GM23338 (cell line): ENCODE data around the gene CLK1. TPM values are rescaled to one million over a fixed set of nuclear protein-coding genes. Genes with fewer than 3 reads are reported as not detected.

Experiments
- ATAC-seq: fragments of 200-7000 bp; cut with Tn5 transposase; 3 replicates; pipeline ENCODE4 v1.9.1; 2020
- DNase-seq: peaks from one replicate; pipeline ENCODE4 v3.0.0-alpha.2; 2015; ENCODE audit warnings: low spot score
- H2AFZ ChIP-seq: fragments of 200-600 bp; sonication (generic); 2 replicates; pipeline ENCODE4 v1.8.0; 2016; ENCODE audit warnings: antibody characterized with exemption, mild to moderate bottlenecking, moderate library complexity
- H3F3A ChIP-seq: fragments of 200-600 bp; sonication (generic); replicated peaks from 2 replicates; pipeline ENCODE4 v1.8.0; 2017; ENCODE audit warnings: antibody characterized with exemption, mixed run types, low read depth
- H3K27ac ChIP-seq: fragments of 200-600 bp; sonication (generic); 2 replicates; pipeline ENCODE4 v1.6.1; 2016; ENCODE audit warnings: low read depth
- H3K27me3 ChIP-seq: fragments of 200-600 bp; sonication (generic); 2 replicates; pipeline ENCODE4 v1.8.0; 2016; ENCODE audit warnings: mild to moderate bottlenecking, mixed run types, moderate library complexity; ENCODE audit not compliant: insufficient read depth
- H3K36me3 ChIP-seq: fragments of 200-600 bp; sonication (generic); 2 replicates; pipeline ENCODE4 v1.8.0; 2016; ENCODE audit warnings: mild to moderate bottlenecking; ENCODE audit not compliant: insufficient read depth
- H3K4me1 ChIP-seq: fragments of 200-600 bp; sonication (generic); 2 replicates; pipeline ENCODE4 v1.8.0; 2016; ENCODE audit warnings: mild to moderate bottlenecking, moderate library complexity; ENCODE audit not compliant: insufficient read depth
- H3K4me2 ChIP-seq: fragments of 200-600 bp; sonication (generic); 2 replicates; pipeline ENCODE4 v1.7.1; 2017; ENCODE audit warnings: mixed run types
- H3K4me3 ChIP-seq: fragments of 200-600 bp; sonication (generic); 2 replicates; pipeline ENCODE4 v1.6.1; 2016; ENCODE audit warnings: mixed run types
- H3K79me2 ChIP-seq: fragments of 200-600 bp; sonication (generic); replicated peaks from 2 replicates; pipeline ENCODE4 v1.8.0; 2017; ENCODE audit warnings: mild to moderate bottlenecking; ENCODE audit not compliant: insufficient read depth
- H3K9me2 ChIP-seq: fragments of 200-600 bp; sonication (generic); 2 replicates; pipeline ENCODE4 v1.8.0; 2017; ENCODE audit not compliant: insufficient read depth
- H4K20me1 ChIP-seq: fragments of 200-600 bp; sonication (generic); replicated peaks from 2 replicates; pipeline ENCODE4 v1.8.0; 2017; ENCODE audit warnings: mild to moderate bottlenecking; ENCODE audit not compliant: insufficient read depth
- H3K27ac Mint-ChIP-seq: 2 replicates; pipeline ENCODE4 v1.8.0; 2020; ENCODE audit warnings: inconsistent platforms, mild to moderate bottlenecking, moderate library complexity, mixed read lengths
- H3K27me3 Mint-ChIP-seq: 3 replicates; pipeline ENCODE4 v1.8.0; 2022; ENCODE audit warnings: low read depth, mild to moderate bottlenecking, moderate library complexity, mixed read lengths, inconsistent platforms; ENCODE audit not compliant: insufficient read depth, poor library complexity
- H3K36me3 Mint-ChIP-seq: 3 replicates; pipeline ENCODE4 v1.8.0; 2021; ENCODE audit warnings: low read depth, mild to moderate bottlenecking, inconsistent platforms, moderate library complexity, mixed read lengths
- H3K4me1 Mint-ChIP-seq: 3 replicates; pipeline ENCODE4 v1.8.0; 2020; ENCODE audit warnings: mild to moderate bottlenecking, inconsistent platforms, mixed read lengths
- H3K4me3 Mint-ChIP-seq: 3 replicates; pipeline ENCODE4 v1.8.0; 2021; ENCODE audit warnings: moderate library complexity, mild to moderate bottlenecking, inconsistent platforms, mixed read lengths
- H3K9me3 Mint-ChIP-seq: 3 replicates; pipeline ENCODE4 v1.8.0; 2020; ENCODE audit warnings: moderate library complexity, mild to moderate bottlenecking, inconsistent platforms, mixed read lengths
- CREB1 ChIP-seq: fragments of 250-450 bp; sonication (Bioruptor Pico); IDR thresholded peaks from 2 replicates; pipeline ENCODE4 v1.5.0; 2020; ENCODE audit warnings: low read depth, mild to moderate bottlenecking, moderate library complexity
- ETS1 ChIP-seq: IDR thresholded peaks from 2 replicates; pipeline ENCODE4 v1.6.1; 2016; ENCODE audit warnings: antibody characterized with exemption
- EZH2 ChIP-seq: fragments of 200-600 bp; sonication (generic); IDR thresholded peaks from one replicate; pipeline ENCODE4 v1.8.0; 2017; ENCODE audit warnings: antibody characterized with exemption, mild to moderate bottlenecking, low read depth; ENCODE audit not compliant: unreplicated experiment
- EZH2phosphoT487 ChIP-seq: fragments of 200-600 bp; sonication (generic); IDR thresholded peaks from one replicate; pipeline ENCODE4 v1.8.1; 2018; ENCODE audit warnings: antibody characterized with exemption; ENCODE audit not compliant: unreplicated experiment
- JUNB ChIP-seq: IDR thresholded peaks from one replicate; pipeline ENCODE4 v1.6.1; 2016; ENCODE audit warnings: antibody characterized with exemption; ENCODE audit not compliant: unreplicated experiment
- NANOG ChIP-seq: IDR thresholded peaks from 2 replicates; pipeline ENCODE4 v1.6.1; 2016; ENCODE audit warnings: antibody characterized with exemption, borderline replicate concordance
- POLR2AphosphoS5 ChIP-seq: IDR thresholded peaks from 2 replicates; pipeline ENCODE4 v1.6.1; 2016; ENCODE audit warnings: antibody characterized with exemption, low read depth
- STAT1 ChIP-seq: IDR thresholded peaks from one replicate; pipeline ENCODE4 v1.6.1; 2016; ENCODE audit warnings: antibody characterized with exemption; ENCODE audit not compliant: unreplicated experiment
- ZNF114 ChIP-seq: fragments of 250-450 bp; sonication (Bioruptor Pico); IDR thresholded peaks from 2 replicates; pipeline ENCODE4 v1.5.0; 2020; ENCODE audit warnings: mild to moderate bottlenecking, moderate library complexity
- ZNF331 ChIP-seq: fragments of 250-450 bp; sonication (Bioruptor Pico); IDR thresholded peaks from 2 replicates; pipeline ENCODE4 v1.5.0; 2020; ENCODE audit warnings: low read depth, mild to moderate bottlenecking, moderate library complexity
- polyA plus RNA-seq: library from polyadenylated mRNA; unstranded; fragments of >200 nt; fragmentation: Nextera tagmentation; extraction: Ambion mirVana; gene quantifications from 2 replicates; pipeline ENCODE4 v1.2.1, GENCODE V29; 2016
- total RNA-seq: library from RNA; depleted of rRNA; stranded (reverse); fragments of >200 nt; shearing (Covaris generic); gene quantifications from 2 replicates; pipeline ENCODE4 v1.2.3, GENCODE V29; 2014
- TF ChIP-seq, protein P1 (sequence below), 2 experiments: fragments of 200-600 bp in 1 of 2; sonication (generic) in 1 of 2; conservative IDR thresholded peaks; 2 replicates each; pipeline versions ENCODE4 v1.5.1 to v1.6.1; 2016 to 2017; ENCODE audit warnings: antibody characterized with exemption in 2 of 2, low read depth in 2 of 2, mild to moderate bottlenecking in 2 of 2, moderate library complexity in 1 of 2
- TF ChIP-seq, protein P2 (sequence below): fragments of 250-450 bp; sonication (Bioruptor Pico); IDR thresholded peaks from 2 replicates; pipeline ENCODE4 v1.5.0; 2020; ENCODE audit warnings: mild to moderate bottlenecking, moderate library complexity
- TF ChIP-seq, protein P3 (sequence below): IDR thresholded peaks from one replicate; pipeline ENCODE4 v1.6.1; 2018; ENCODE audit warnings: antibody characterized with exemption; ENCODE audit not compliant: unreplicated experiment

Gene CLK1
- total and polyA plus RNA-seq, 2 experiments from 2014 or later: 26.7 to 36.0 TPM

DNA sequence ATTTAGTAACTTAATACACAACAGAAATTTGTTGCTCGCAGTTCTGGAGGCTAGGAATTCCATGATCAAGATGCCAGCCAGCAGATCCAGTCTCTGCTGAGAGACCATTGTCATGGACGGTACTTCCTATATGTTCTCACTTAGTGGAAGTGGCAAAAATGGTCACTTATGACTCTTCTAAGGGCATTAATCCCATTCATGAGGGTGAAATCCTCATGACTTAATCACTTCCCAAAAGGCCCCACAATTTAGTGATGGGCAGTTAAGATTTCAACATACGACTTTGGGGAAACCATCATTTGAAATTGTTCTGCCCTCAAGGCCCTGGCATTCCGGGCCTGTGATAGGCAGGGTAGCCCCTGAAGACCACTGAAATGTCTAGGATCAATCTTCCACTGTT, 29.8 kb downstream of the CLK1 start:
- no peak overlapping the region for H3K4me3 ChIP-seq
- Mint-ChIP-seq H3K27ac (no peak overlapping the region), H3K4me1 (peaks cover 6% of the 10 kb centered on the region; the same call in 2 of the 3 replicates), H3K9me3 (peaks cover 20% of the 10 kb centered on the region), H3K36me3 (peaks cover 10% of the 10 kb centered on the region), H3K4me3 (no peak overlapping the region), H3K27me3 (no peaks in the 10 kb centered on the region)
- no peak overlapping the region for H3K4me2 ChIP-seq
- ATAC-seq (no peak), DNase-seq (no peak)
- no peaks in the 10 kb centered on the region for H3F3A ChIP-seq
- no peaks in the 10 kb centered on the region for H3K79me2 ChIP-seq
- H3K9me2 ChIP-seq: peaks cover 3% of the 10 kb centered on the region; the same call in 1 of the 2 replicates
- H3K36me3 ChIP-seq: peaks cover 6% of the 10 kb centered on the region; the same call in 1 of the 2 replicates
- no peak overlapping the region; the same call in 1 of the 2 replicates for H2AFZ ChIP-seq
- TF ChIP-seq EZH2phosphoT487: no peak
- no peak for TF ChIP-seq CREB1 (CRISPR knock-in tag)
- TF ChIP-seq, protein P1, sequence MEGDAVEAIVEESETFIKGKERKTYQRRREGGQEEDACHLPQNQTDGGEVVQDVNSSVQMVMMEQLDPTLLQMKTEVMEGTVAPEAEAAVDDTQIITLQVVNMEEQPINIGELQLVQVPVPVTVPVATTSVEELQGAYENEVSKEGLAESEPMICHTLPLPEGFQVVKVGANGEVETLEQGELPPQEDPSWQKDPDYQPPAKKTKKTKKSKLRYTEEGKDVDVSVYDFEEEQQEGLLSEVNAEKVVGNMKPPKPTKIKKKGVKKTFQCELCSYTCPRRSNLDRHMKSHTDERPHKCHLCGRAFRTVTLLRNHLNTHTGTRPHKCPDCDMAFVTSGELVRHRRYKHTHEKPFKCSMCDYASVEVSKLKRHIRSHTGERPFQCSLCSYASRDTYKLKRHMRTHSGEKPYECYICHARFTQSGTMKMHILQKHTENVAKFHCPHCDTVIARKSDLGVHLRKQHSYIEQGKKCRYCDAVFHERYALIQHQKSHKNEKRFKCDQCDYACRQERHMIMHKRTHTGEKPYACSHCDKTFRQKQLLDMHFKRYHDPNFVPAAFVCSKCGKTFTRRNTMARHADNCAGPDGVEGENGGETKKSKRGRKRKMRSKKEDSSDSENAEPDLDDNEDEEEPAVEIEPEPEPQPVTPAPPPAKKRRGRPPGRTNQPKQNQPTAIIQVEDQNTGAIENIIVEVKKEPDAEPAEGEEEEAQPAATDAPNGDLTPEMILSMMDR (conservative IDR thresholded peaks at IDR 0.05; ENCODE audit: low read depth in 2 of 2): no peak
- TF ChIP-seq, protein P2, sequence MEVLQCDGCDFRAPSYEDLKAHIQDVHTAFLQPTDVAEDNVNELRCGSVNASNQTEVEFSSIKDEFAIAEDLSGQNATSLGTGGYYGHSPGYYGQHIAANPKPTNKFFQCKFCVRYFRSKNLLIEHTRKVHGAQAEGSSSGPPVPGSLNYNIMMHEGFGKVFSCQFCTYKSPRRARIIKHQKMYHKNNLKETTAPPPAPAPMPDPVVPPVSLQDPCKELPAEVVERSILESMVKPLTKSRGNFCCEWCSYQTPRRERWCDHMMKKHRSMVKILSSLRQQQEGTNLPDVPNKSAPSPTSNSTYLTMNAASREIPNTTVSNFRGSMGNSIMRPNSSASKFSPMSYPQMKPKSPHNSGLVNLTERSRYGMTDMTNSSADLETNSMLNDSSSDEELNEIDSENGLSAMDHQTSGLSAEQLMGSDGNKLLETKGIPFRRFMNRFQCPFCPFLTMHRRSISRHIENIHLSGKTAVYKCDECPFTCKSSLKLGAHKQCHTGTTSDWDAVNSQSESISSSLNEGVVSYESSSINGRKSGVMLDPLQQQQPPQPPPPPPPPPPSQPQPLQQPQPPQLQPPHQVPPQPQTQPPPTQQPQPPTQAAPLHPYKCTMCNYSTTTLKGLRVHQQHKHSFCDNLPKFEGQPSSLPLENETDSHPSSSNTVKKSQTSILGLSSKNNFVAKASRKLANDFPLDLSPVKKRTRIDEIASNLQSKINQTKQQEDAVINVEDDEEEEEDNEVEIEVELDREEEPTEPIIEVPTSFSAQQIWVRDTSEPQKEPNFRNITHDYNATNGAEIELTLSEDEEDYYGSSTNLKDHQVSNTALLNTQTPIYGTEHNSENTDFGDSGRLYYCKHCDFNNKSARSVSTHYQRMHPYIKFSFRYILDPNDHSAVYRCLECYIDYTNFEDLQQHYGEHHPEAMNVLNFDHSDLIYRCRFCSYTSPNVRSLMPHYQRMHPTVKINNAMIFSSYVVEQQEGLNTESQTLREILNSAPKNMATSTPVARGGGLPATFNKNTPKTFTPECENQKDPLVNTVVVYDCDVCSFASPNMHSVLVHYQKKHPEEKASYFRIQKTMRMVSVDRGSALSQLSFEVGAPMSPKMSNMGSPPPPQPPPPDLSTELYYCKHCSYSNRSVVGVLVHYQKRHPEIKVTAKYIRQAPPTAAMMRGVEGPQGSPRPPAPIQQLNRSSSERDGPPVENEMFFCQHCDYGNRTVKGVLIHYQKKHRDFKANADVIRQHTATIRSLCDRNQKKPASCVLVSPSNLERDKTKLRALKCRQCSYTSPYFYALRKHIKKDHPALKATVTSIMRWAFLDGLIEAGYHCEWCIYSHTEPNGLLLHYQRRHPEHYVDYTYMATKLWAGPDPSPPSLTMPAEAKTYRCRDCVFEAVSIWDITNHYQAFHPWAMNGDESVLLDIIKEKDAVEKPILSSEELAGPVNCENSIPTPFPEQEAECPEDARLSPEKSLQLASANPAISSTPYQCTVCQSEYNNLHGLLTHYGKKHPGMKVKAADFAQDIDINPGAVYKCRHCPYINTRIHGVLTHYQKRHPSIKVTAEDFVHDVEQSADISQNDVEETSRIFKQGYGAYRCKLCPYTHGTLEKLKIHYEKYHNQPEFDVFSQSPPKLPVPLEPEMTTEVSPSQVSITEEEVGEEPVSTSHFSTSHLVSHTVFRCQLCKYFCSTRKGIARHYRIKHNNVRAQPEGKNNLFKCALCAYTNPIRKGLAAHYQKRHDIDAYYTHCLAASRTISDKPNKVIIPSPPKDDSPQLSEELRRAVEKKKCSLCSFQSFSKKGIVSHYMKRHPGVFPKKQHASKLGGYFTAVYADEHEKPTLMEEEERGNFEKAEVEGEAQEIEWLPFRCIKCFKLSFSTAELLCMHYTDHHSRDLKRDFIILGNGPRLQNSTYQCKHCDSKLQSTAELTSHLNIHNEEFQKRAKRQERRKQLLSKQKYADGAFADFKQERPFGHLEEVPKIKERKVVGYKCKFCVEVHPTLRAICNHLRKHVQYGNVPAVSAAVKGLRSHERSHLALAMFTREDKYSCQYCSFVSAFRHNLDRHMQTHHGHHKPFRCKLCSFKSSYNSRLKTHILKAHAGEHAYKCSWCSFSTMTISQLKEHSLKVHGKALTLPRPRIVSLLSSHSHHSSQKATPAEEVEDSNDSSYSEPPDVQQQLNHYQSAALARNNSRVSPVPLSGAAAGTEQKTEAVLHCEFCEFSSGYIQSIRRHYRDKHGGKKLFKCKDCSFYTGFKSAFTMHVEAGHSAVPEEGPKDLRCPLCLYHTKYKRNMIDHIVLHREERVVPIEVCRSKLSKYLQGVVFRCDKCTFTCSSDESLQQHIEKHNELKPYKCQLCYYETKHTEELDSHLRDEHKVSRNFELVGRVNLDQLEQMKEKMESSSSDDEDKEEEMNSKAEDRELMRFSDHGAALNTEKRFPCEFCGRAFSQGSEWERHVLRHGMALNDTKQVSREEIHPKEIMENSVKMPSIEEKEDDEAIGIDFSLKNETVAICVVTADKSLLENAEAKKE: no peak
- no peak for TF ChIP-seq STAT1
- TF ChIP-seq ETS1: no peak
- TF ChIP-seq JUNB: no peak
- TF ChIP-seq NANOG: no peak
- TF ChIP-seq EZH2: no peak
- no peak for TF ChIP-seq ZNF114 (CRISPR knock-in tag)
- no peak for TF ChIP-seq ZNF331 (CRISPR knock-in tag)
- no peak for TF ChIP-seq POLR2AphosphoS5
- TF ChIP-seq, protein P3, sequence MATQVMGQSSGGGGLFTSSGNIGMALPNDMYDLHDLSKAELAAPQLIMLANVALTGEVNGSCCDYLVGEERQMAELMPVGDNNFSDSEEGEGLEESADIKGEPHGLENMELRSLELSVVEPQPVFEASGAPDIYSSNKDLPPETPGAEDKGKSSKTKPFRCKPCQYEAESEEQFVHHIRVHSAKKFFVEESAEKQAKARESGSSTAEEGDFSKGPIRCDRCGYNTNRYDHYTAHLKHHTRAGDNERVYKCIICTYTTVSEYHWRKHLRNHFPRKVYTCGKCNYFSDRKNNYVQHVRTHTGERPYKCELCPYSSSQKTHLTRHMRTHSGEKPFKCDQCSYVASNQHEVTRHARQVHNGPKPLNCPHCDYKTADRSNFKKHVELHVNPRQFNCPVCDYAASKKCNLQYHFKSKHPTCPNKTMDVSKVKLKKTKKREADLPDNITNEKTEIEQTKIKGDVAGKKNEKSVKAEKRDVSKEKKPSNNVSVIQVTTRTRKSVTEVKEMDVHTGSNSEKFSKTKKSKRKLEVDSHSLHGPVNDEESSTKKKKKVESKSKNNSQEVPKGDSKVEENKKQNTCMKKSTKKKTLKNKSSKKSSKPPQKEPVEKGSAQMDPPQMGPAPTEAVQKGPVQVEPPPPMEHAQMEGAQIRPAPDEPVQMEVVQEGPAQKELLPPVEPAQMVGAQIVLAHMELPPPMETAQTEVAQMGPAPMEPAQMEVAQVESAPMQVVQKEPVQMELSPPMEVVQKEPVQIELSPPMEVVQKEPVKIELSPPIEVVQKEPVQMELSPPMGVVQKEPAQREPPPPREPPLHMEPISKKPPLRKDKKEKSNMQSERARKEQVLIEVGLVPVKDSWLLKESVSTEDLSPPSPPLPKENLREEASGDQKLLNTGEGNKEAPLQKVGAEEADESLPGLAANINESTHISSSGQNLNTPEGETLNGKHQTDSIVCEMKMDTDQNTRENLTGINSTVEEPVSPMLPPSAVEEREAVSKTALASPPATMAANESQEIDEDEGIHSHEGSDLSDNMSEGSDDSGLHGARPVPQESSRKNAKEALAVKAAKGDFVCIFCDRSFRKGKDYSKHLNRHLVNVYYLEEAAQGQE: no peak
- no peaks in the 10 kb centered on the region for H3K27me3 ChIP-seq
- no peaks in the 10 kb centered on the region for H4K20me1 ChIP-seq
- peaks cover 2% of the 10 kb centered on the region; the same call in 1 of the 2 replicates for H3K4me1 ChIP-seq
- no peak overlapping the region for H3K27ac ChIP-seq
